ENCODE results near the gene GPN1.
"Not testable (repeated sequence)": the region's sequence is repeated elsewhere in the genome, so short reads cannot be mapped to it uniquely, and the experiment has no call there.

GPN1 gene

DNA sequence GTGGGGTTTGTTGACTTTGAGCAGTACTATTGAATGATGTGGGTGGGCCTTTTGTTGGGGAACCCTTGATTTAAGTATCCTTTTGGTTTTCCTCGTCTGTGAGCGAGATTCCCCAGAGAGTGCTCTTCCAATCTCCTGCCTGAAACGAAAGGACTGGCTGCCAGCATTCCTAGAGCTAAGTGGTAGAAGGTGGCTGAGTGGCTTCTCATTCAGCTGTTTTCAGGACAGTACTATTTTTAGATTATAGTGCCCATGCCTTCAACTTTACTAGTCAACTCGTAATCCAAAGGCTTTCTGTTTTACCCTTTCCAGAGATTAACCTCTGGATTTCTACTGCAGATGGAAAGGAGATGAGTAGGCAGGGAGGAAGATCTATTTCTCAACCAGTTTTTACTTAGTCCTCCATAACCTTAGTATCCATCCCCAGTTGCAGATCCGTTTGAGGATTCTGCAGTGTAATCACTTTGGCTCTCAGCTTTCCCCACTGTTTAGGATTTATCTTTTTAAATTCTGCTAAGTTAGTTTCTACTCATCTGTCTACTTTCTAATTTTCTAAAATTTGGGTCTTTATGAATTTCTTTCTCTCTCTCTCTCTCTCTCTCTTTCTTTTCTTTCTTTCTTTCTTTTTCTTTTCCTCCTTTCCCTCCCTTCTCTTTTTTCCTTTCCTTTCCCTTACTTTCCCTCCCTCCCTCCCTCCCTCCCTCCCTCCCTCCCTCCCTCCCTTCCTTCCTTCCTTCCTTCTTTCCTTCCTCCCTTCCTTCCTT lies 44.1 kb downstream of the GPN1 start:
- no peak for FAIRE-seq

DNA sequence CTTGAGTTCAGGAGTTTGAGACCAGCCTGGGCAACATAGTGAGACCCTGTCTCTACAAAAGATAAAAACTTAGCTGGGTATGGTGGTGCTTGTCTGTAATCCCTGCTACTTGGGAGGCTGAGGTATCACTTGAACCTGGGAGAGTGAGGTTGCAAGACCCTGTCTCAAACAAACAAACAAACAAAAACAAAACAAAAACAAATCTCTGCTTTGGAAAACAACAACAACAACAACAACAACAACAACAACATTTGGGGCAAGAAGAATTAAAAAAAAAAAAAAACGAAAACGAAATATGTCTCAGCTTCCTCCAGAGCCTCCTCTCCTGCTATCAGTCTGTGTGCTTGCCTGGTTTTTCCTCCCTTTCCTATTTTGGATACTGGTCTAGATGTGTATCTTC lies 51.7 kb downstream of the GPN1 start:
- FAIRE-seq: no peak

DNA sequence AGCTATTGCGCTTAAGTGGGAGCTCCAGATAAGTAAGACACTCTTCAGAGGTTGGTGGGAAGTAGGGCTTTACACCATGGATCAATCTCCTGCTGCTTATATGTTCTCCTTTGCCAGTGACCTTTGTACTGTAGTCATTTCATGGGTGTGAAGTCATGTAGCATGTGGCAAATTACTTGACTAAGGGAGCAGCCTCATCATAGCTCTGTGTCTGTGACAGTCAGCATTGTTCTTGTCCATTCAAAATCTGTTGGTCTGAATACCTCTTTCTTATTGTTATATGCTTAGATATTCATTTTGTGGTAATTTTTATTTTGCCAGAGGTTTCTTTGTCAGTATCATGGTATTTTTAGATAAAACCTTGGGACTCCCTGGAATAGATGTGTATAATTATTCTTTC lies 53.0 kb downstream of the GPN1 start:
- FAIRE-seq: no peak

- FAIRE-seq: not testable (repeated sequence)
Measured at GRCh38 chr2:27682334-27682771, 53.5 kb downstream of the GPN1 start.

DNA sequence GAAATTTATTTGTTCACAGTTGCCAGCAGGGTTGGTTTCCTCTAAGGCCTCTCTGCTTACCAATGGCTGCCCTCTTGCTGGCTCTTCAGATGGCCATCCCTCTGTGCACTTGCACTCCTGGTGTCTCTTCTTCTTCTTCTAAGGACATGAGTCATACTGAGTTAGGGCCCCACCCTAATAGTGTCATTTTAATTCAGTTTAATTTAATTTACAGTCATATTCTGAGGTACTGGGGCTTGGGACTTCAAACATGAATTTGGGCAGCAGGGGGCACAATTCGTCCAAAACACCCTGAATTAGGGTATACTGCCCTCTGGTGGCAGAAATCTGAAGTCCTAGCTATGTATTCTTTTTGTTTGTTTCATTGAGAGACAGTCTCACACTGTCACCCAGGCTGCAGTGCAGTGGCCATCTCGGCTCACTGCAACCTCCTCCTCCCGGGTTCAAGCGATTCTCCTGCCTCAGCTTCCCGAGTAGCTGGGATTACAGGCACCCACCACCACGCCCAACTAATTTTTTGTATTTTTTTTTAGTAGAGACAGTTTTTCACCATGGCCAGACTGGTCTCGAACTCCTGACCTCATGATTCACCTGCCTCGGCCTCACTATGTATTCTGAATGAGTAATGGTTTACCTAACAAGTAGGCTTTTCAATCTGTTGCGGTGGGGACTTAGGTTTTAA lies 54.7 kb downstream of the GPN1 start:
- peak; percentile 72 for FAIRE-seq

GRCh38 chr2:27685006-27685405 lies 56.2 kb downstream of the GPN1 start:
- FAIRE-seq: not testable (repeated sequence)

GRCh38 chr2:27685577-27685976 lies 56.7 kb downstream of the GPN1 start:
- no peak for FAIRE-seq

GRCh38 chr2:27687232-27687631 lies 58.4 kb downstream of the GPN1 start:
- FAIRE-seq: no peak

- FAIRE-seq: no peak
Measured at GRCh38 chr2:27689424-27689823, 60.6 kb downstream of the GPN1 start.

- FAIRE-seq: no peak
Measured at GRCh38 chr2:27690052-27690451, 61.2 kb downstream of the GPN1 start.

- FAIRE-seq: no peak
Measured at GRCh38 chr2:27697660-27698059, 68.8 kb downstream of the GPN1 start.
